22Rv1 (cell line): ENCODE data around the gene DUSP14.

Source experiments
- H3K27ac ChIP-seq: fragments of 450-650 bp; 2 replicates; pipeline ENCODE4 v1.5.1; 2017
- ZFX ChIP-seq: fragments of 450-650 bp; IDR thresholded peaks from 2 replicates; pipeline ENCODE4 v1.6.1; 2017; ENCODE audit warnings: antibody characterized with exemption, borderline replicate concordance
- TF ChIP-seq, protein P1 (sequence below): fragments of 450-650 bp; IDR thresholded peaks from 2 replicates; pipeline ENCODE4 v1.5.1; 2017; ENCODE audit warnings: mild to moderate bottlenecking

DUSP14 gene

GRCh38 chr17:37485938-37486570 lies 3.6 kb upstream of the DUSP14 start:
- no peak overlapping the region; the same call in 1 of the 2 replicates for H3K27ac ChIP-seq
- TF ChIP-seq, protein P1, sequence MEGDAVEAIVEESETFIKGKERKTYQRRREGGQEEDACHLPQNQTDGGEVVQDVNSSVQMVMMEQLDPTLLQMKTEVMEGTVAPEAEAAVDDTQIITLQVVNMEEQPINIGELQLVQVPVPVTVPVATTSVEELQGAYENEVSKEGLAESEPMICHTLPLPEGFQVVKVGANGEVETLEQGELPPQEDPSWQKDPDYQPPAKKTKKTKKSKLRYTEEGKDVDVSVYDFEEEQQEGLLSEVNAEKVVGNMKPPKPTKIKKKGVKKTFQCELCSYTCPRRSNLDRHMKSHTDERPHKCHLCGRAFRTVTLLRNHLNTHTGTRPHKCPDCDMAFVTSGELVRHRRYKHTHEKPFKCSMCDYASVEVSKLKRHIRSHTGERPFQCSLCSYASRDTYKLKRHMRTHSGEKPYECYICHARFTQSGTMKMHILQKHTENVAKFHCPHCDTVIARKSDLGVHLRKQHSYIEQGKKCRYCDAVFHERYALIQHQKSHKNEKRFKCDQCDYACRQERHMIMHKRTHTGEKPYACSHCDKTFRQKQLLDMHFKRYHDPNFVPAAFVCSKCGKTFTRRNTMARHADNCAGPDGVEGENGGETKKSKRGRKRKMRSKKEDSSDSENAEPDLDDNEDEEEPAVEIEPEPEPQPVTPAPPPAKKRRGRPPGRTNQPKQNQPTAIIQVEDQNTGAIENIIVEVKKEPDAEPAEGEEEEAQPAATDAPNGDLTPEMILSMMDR, result no peak
- no peak for TF ChIP-seq ZFX

- peak overlapping the region; percentile 94 for H3K27ac ChIP-seq
- TF ChIP-seq, protein P1, result no peak
- TF ChIP-seq ZFX, result no peak
Measured at GRCh38 chr17:37488009-37488604, 1.6 kb upstream of the DUSP14 start.

- TF ChIP-seq, protein P1, result no peak
- no peak for TF ChIP-seq ZFX
- H3K27ac ChIP-seq, result peak overlapping the region; percentile 94
Measured at GRCh38 chr17:37488607-37489196, 989 bp upstream of the DUSP14 start.

GRCh38 chr17:37490022-37490587 lies 414 bp downstream of the DUSP14 start:
- TF ChIP-seq, protein P1, result peak; percentile 55
- no peak for TF ChIP-seq ZFX
- H3K27ac ChIP-seq, result peak overlapping the region; percentile 94

- no peak for TF ChIP-seq ZFX
- no peak overlapping the region for H3K27ac ChIP-seq
Measured at GRCh38 chr17:37490638-37491614, 1.2 kb downstream of the DUSP14 start.

DNA sequence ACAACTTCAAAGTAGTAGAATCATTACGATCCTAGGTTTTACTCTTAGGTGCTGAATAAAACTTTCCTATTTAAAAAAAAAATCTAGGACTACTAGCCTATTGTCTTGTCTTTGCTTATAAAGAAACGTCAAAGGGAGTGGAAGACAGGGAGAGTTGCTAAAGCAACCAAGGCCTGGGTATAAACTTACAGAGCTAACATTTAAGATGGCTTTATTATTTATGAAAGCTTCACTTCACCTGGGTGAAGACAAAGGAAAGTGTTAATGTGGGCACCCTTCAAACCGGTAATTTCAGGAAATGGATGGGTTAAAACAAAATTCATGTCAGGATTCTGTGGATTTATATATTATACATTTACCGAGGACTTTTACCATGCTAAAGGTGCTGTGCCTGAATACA lies 2.5 kb downstream of the DUSP14 start:
- TF ChIP-seq, protein P1, result no peak
- no peak for TF ChIP-seq ZFX

DNA sequence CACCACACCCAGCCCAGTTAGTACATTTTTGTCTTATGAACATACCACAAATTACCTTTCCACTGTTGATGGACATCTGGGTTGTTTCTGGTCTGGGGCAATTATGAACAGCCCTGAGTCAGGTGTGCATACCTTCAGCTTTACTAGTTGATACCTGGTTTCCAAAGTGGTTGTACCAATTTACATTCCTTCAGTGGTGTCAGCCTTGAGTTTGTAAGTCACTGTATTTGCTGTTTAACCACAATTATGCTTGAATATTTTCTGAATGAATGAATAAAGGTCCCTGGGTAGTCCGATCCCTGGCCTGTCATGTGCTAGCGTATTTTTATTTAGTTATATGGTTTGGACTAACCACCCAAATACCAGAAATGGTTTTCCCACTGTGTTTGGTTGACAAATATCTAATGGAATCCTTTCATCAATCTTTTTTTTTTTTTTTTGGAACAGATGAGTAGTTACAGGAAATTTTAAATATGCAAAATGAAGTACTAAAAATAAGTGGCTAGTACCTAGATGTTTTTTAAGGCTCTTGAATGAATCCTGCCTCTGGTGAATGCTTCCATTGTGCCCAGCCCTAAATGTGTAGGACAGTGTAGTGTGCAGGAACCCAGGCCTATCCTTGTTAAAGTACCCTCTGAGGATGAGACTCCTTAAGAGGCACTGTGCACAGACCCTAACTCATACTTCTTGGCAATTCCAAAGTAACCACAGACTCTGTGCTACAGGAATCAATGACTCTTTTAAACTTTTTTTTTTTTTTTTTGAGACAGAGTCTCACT lies 3.7 kb downstream of the DUSP14 start:
- TF ChIP-seq ZFX, result no peak
- TF ChIP-seq, protein P1, result no peak
- H3K27ac ChIP-seq, result no peak overlapping the region

More for the DNA sequence above, 2.5 kb downstream of the DUSP14 start:
- no peak overlapping the region for H3K27ac ChIP-seq
